GM06990 (cell line): ENCODE results near the gene PLCB4.

ENCODE experiments used
- DNase-seq: peaks from one replicate; pipeline ENCODE4 v3.0.0-alpha.2; 2011; ENCODE audit not compliant: insufficient read length; ENCODE audit errors: extremely low read depth
- H3K27me3 ChIP-seq: replicated peaks from 2 replicates; pipeline ENCODE4 v1.6.0; 2011; ENCODE audit warnings: low read length; ENCODE audit not compliant: control insufficient read depth, insufficient read depth
- H3K36me3 ChIP-seq: 2 replicates; pipeline ENCODE4 v1.5.1; 2011; ENCODE audit warnings: low read length; ENCODE audit not compliant: control insufficient read depth, insufficient read depth
- H3K4me3 ChIP-seq: replicated peaks from 2 replicates; pipeline ENCODE4 v1.5.1; 2011; ENCODE audit warnings: low read depth, mild to moderate bottlenecking, control low read depth, low read length
- TF ChIP-seq, protein P1 (sequence below): IDR thresholded peaks from 2 replicates; pipeline ENCODE4 v1.5.1; 2011; ENCODE audit warnings: low read length, control low read depth, mild to moderate bottlenecking, inconsistent platforms; ENCODE audit not compliant: insufficient read depth, poor library complexity, severe bottlenecking

PLCB4 gene

GRCh38 chr20:9422321-9423057 is 353.6 kb downstream of the PLCB4 start:
- Histone ChIP-seq H3K27me3 (no peaks in the 10 kb centered on the region), H3K36me3 (no peaks in the 10 kb centered on the region), H3K4me3 (no peak overlapping the region)
- TF ChIP-seq, protein P1, sequence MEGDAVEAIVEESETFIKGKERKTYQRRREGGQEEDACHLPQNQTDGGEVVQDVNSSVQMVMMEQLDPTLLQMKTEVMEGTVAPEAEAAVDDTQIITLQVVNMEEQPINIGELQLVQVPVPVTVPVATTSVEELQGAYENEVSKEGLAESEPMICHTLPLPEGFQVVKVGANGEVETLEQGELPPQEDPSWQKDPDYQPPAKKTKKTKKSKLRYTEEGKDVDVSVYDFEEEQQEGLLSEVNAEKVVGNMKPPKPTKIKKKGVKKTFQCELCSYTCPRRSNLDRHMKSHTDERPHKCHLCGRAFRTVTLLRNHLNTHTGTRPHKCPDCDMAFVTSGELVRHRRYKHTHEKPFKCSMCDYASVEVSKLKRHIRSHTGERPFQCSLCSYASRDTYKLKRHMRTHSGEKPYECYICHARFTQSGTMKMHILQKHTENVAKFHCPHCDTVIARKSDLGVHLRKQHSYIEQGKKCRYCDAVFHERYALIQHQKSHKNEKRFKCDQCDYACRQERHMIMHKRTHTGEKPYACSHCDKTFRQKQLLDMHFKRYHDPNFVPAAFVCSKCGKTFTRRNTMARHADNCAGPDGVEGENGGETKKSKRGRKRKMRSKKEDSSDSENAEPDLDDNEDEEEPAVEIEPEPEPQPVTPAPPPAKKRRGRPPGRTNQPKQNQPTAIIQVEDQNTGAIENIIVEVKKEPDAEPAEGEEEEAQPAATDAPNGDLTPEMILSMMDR: no peak
- no peak for DNase-seq

GRCh38 chr20:9424551-9424950 is 355.7 kb downstream of the PLCB4 start:
- TF ChIP-seq, protein P1: no peak
- Histone ChIP-seq H3K4me3 (no peak overlapping the region), H3K27me3 (no peaks in the 10 kb centered on the region), H3K36me3 (no peaks in the 10 kb centered on the region)
- DNase-seq: no peak

GRCh38 chr20:9427430-9428291 is 358.8 kb downstream of the PLCB4 start:
- no peak overlapping the region for H3K4me3 ChIP-seq

DNA sequence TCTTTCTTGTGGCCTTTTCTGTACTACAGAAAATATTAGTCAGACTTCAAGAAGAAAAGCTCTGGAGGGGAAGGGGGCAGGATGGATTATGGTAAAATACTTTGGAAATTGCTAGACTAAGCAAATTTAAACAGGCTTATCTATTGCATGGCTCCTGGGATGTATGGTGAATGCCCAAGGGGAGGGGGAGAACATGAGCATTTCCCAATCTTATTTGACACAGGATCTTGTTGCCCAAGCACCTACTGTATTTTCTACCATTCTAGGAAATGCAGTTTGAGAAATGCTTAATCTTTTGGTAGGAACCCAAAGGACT is 359.4 kb downstream of the PLCB4 start:
- H3K4me3 ChIP-seq: no peak overlapping the region
- no peaks in the 10 kb centered on the region for H3K36me3 ChIP-seq
- DNase-seq: no peak
- H3K27me3 ChIP-seq: no peaks in the 10 kb centered on the region
- TF ChIP-seq, protein P1: no peak

More at GRCh38 chr20:9427430-9428291, 358.8 kb downstream of the PLCB4 start:
- TF ChIP-seq, protein P1: no peak
- Histone ChIP-seq H3K27me3 (no peaks in the 10 kb centered on the region), H3K36me3 (no peaks in the 10 kb centered on the region)
- DNase-seq: no peak

DNA sequence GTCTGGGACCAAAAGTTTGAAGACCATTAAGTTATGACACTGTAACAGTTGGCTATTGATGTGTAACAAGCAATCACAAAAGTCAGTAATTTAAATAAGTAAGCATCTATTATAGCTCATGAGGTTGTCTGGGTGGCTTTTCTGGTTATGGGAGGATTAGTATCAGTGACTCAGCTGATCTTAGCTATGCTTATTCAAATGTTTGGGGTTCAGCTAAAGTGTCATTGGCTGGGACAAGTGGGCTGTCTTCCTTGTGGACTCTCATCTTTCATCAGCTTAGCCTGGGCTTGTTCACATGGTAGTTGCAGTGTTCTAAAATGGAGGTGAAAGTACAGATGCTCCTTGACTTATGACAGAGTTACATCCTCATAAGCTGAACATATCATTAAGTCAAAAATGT is 370.9 kb downstream of the PLCB4 start:
- DNase-seq: no peak
- TF ChIP-seq, protein P1: no peak
- Histone ChIP-seq H3K4me3 (no peak overlapping the region), H3K27me3 (no peaks in the 10 kb centered on the region; the same call in 1 of the 2 replicates), H3K36me3 (no peaks in the 10 kb centered on the region)
